Ishikawa (cell line): ENCODE results near the gene SLC28A2.

ENCODE experiments used
- CEBPB ChIP-seq: IDR thresholded peaks from 2 replicates; pipeline ENCODE4 v1.6.1; 2012
- EGR1 ChIP-seq: IDR thresholded peaks from 2 replicates; pipeline ENCODE4 v1.6.1; 2012
- EP300 ChIP-seq: IDR thresholded peaks from 2 replicates; pipeline ENCODE4 v1.6.1; 2012; ENCODE audit warnings: borderline replicate concordance
- FOXM1 ChIP-seq: IDR thresholded peaks from 2 replicates; pipeline ENCODE4 v1.6.1; 2012; ENCODE audit warnings: low read depth, borderline replicate concordance
- NFIC ChIP-seq: IDR thresholded peaks from 2 replicates; pipeline ENCODE4 v1.6.1; 2012
- RAD21 ChIP-seq: IDR thresholded peaks from 2 replicates; pipeline ENCODE4 v1.6.1; 2012; ENCODE audit warnings: low read depth
- REST ChIP-seq: IDR thresholded peaks from 2 replicates; pipeline ENCODE4 v1.6.1; 2012; ENCODE audit warnings: low read depth, mild to moderate bottlenecking
- TAF1 ChIP-seq: IDR thresholded peaks from 2 replicates; pipeline ENCODE4 v1.6.1; 2012; ENCODE audit warnings: low read depth, mild to moderate bottlenecking
- USF1 ChIP-seq: IDR thresholded peaks from 2 replicates; pipeline ENCODE4 v1.6.1; 2012
- YY1 ChIP-seq: IDR thresholded peaks from 2 replicates; pipeline ENCODE4 v1.6.1; 2012; ENCODE audit warnings: low read depth
- ZBTB7A ChIP-seq: IDR thresholded peaks from 2 replicates; pipeline ENCODE4 v1.6.1; 2012; ENCODE audit warnings: low read depth

GRCh38 chr15:45254405-45254804 lies 2.4 kb downstream of the SLC28A2 start:
- no peak for TF ChIP-seq REST
- TF ChIP-seq TAF1 = no peak
- TF ChIP-seq FOXM1 = no peak
- no peak for TF ChIP-seq EGR1
- no peak for TF ChIP-seq USF1
- TF ChIP-seq RAD21 = no peak
- no peak for TF ChIP-seq EP300
- TF ChIP-seq NFIC = no peak
- no peak for TF ChIP-seq ZBTB7A
- TF ChIP-seq CEBPB = no peak
- TF ChIP-seq YY1 = no peak
